ENCODE measurements around the gene TEKTIP1.

TEKTIP1 gene

DNA sequence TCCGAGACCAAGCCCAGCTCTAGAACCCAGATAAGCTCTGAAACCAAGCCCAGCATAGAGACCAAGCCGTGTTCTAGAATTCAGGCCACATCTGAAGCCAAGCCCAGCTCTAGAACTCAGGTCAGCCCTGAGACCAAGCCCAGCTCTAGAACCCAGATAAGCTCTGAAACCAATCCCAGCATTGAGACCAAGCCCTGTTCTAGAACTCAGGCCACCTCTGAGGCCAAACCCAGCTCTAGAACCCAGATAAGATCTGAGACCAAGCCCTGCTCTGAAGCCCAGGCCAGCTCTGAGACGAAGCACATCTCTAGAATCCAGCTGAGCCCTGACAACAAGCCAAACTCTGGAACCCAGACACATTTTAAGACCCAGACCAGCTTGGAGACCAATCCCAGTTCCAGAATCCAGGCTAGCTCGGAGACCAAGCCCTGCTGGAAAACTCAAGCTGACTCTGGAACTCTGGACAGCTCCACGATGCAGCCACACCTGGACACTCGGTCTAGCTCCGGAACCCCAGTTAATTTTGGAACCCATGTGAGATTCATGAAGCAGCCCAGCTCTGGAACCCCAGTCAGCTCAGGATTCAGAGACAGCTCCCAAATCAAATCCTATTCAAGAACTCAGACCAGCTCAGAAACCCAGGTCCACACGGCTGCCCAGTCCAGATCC is 52.2 kb downstream of the TEKTIP1 start:
- H3K9me3 ChIP-seq = peaks cover 28% of the 10 kb centered on the region
- no peak overlapping the region for H3K9ac ChIP-seq
- H3K4me1 ChIP-seq = peaks cover 1% of the 10 kb centered on the region
- H3K36me3 ChIP-seq = no peaks in the 10 kb centered on the region
- H4K20me1 ChIP-seq = no peaks in the 10 kb centered on the region
- no peak overlapping the region for H3K4me3 ChIP-seq
- no peak overlapping the region for H3K27ac ChIP-seq
- H3K4me2 ChIP-seq = no peak overlapping the region
- peaks cover 37% of the 10 kb centered on the region for H3K27me3 ChIP-seq
- TF ChIP-seq Cebpa-rat (IDR thresholded peaks at IDR 0.05) = no peak

DNA sequence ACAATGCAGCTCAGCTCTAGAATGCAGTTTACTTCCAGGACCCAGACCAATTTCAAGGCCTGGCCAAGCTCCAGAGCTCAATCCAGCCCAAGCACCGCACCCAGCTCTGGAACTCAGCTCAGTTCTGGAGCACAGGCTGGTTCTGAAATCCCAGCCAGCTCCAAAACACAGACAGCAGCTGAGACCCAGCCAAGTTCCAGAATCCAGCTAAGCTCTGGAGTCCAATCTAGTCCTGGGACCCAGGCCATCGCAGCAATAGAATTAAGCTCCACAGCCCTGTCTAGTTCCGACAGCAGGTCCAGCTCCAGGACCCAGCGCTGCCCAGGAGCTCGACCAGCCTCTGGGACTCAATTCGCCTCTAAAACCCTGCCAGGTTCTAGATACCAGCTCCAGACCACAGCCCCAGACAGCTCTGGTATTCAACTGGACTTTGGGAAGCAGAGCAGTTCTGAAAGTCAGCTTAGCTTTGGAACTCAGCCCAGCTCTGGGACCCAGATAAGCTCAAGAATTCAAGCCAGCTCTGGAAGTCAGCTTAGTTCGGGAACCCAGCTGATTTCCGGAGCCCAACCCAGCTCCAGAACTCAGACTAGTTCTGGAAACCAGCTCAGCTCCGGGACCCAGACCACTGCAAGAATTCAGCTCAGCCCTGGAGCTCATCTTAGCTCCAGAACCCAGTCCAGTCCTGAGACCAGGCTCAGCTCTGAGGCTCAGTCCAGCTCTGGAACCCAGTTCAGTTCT is 53.1 kb downstream of the TEKTIP1 start:
- peaks cover 28% of the 10 kb centered on the region; the same call in 1 of the 2 replicates for H3K27me3 ChIP-seq
- no peak for TF ChIP-seq Cebpa-rat (IDR thresholded peaks at IDR 0.05)

DNA sequence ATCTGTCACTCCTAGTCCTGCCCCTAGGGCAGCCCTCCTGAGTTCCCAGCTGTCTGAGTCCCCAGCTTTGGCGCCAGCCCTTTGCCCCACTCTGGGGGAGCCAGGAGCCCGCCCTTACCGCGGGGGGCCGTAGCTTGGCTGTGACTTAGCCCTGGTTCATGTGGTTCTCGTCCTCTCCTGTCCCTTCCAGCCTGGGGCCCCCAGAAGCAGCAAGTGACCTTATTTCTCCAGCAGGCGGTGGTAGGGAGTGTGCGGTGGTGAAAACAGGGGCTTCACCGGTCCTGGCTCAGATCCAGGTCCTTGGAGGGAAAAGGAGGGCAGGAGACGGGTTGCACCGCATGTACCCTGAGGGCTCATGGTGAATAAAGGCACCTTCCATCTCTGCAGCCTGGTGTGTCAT is 54.2 kb downstream of the TEKTIP1 start:
- peaks cover 28% of the 10 kb centered on the region for H3K9me3 ChIP-seq
- no peak overlapping the region for H3K4me3 ChIP-seq
- H3K27me3 ChIP-seq = peaks cover 21% of the 10 kb centered on the region; the same call in 1 of the 2 replicates
- no peak overlapping the region for H3K27ac ChIP-seq
- no peak overlapping the region for H3K9ac ChIP-seq
- no peaks in the 10 kb centered on the region for H3K36me3 ChIP-seq
- no peak overlapping the region for H3K4me2 ChIP-seq
- no peak for TF ChIP-seq Cebpa-rat (IDR thresholded peaks at IDR 0.05)
- H4K20me1 ChIP-seq = no peaks in the 10 kb centered on the region
- no peaks in the 10 kb centered on the region for H3K4me1 ChIP-seq

More for the DNA sequence above, 53.1 kb downstream of the TEKTIP1 start:
- Histone ChIP-seq H3K27ac (no peak overlapping the region), H3K9me3 (peaks cover 28% of the 10 kb centered on the region), H3K4me3 (no peak overlapping the region), H3K4me1 (no peaks in the 10 kb centered on the region), H3K36me3 (no peaks in the 10 kb centered on the region), H3K9ac (no peak overlapping the region), H3K4me2 (no peak overlapping the region), H4K20me1 (no peaks in the 10 kb centered on the region)

Data from BLaER1 (cell line).